OCI-LY7 (cell line): ENCODE measurements around the gene IGFBP2.

Experiments
- CTCF ChIP-seq: fragments of 200-600 bp; sonication (generic); conservative IDR thresholded peaks from 2 replicates; pipeline ENCODE4 v1.5.1; 2014; ENCODE audit warnings: mild to moderate bottlenecking, antibody characterized with exemption, low read length, moderate library complexity, mixed read lengths
- EZH2phosphoT487 ChIP-seq: fragments of 200-600 bp; sonication (generic); IDR thresholded peaks from 2 replicates; pipeline ENCODE4 v1.6.1; 2018; ENCODE audit warnings: low read depth, borderline replicate concordance, mild to moderate bottlenecking, mixed run types, antibody characterized with exemption, low read length, moderate library complexity, mixed read lengths

- TF ChIP-seq EZH2phosphoT487, result no peak
- no peak for TF ChIP-seq CTCF
Measured at GRCh38 chr2:216710551-216711301, 77.5 kb downstream of the IGFBP2 start.
